ENCODE data around the gene CATSPERZ. TPM values are rescaled to one million over a fixed set of nuclear protein-coding genes. Genes with fewer than 3 reads are reported as not detected.
"Not testable (repeated sequence)": the region's sequence is repeated elsewhere in the genome, so short reads cannot be mapped to it uniquely, and the experiment has no call there.

Gene CATSPERZ
- polyA plus RNA-seq, 3 donors = 0.47 TPM; not detected in 2

DNA sequence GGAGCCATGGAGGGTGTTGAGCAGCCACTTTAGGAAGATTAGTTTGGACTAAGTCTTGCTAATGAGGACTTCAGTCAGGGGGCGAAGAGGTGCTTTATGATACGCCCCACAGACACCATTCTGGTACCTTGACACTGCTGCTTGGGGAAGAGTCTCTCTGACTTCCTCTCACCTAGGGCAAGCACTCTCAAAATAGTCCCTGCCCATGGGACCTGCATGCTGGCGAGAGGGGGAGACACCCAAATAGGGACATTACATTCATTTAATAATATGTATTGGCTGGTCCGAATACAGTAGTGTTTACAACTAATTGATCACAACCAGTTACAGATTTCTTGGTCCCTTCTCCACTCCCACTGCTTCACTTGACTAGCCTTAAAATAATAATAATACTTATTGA, 4.4 kb upstream of the CATSPERZ start:
- no peak for DNase-seq (ENCODE audit: extremely low read depth in 1 of 11, low read depth in 9 of 11, low spot score in 4 of 11)

DNA sequence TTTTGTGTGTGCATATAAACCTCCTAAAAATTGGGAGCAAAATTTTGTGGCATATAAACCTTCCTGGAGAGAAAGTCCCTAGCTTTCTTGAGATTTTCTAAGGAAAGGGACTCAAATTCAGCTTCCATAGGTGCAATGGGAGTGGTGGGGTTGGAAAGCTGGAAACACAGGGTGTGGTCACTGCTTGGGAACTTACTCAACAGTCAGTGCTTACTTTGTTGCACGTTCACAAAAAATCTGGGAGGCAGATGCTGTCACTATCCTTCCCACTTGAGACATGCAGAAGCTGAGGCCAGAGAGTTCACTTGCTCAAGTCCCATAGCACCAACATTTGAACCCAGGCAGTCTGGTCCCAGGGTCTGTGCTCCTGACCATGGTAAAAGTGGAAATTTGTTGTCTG, 3.9 kb upstream of the CATSPERZ start:
- no peak for DNase-seq (ENCODE audit: extremely low read depth in 1 of 11, low read depth in 9 of 11, low spot score in 4 of 11)

DNA sequence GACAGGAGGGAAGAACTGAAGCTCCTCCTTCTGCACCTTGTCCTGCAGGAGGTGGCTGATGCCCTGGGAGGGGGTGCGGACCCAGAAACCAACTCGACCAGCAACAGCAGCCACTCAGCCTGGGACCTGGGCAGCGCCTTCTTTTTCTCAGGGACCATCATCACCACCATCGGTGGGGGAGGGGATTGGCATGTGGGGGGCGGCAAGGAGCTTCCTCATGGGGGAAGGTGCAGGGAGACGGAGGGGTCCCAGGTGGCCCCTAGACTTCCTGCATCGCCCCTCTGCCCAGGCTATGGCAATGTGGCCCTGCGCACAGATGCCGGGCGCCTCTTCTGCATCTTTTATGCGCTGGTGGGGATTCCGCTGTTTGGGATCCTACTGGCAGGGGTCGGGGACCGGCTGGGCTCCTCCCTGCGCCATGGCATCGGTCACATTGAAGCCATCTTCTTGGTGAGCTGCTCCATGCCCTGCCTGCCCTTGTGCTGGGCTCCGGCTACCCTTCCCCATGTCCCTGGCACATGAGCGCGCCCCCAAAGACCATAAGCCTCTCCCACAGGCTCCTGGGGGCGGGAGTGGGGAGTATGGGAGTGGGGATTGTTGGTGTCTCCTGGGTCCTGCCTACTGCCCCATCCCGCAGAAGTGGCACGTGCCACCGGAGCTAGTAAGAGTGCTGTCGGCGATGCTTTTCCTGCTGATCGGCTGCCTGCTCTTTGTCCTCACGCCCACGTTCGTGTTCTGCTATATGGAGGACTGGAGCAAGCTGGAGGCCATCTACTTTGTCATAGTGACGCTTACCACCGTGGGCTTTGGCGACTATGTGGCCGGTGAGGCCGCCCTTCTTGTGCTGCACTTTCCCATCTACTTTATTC, 3.1 kb upstream of the CATSPERZ start:
- DNase-seq (ENCODE audit: extremely low read depth in 1 of 11, low read depth in 9 of 11, low spot score in 4 of 11) = no peak

DNA sequence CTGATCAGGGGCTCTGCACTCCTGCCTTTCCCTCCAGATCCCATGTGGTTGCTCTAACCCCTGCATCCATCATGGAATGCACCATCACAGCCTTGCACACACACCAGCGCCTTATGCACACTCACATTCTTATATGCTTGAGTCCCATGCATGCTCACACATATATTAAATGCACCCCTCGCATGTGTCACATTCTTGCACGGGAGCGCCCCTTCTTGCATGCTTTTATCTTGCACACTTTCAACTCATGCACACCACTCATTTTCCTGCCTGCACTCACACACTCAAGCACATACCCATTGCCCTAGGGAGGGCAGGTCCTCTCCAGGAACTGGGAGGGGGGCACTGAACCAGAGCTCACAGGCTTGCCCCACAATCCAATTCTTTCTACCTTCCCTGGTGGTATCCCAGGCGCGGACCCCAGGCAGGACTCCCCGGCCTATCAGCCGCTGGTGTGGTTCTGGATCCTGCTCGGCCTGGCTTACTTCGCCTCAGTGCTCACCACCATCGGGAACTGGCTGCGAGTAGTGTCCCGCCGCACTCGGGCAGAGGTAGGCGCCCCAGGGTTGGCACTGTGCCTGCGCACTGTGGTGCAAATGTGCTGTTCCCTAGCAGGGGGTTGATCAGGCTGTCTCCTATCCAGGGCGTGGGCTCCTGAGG, 2.3 kb upstream of the CATSPERZ start:
- DNase-seq (ENCODE audit: extremely low read depth in 1 of 11, low read depth in 9 of 11, low spot score in 4 of 11) = no peak

DNA sequence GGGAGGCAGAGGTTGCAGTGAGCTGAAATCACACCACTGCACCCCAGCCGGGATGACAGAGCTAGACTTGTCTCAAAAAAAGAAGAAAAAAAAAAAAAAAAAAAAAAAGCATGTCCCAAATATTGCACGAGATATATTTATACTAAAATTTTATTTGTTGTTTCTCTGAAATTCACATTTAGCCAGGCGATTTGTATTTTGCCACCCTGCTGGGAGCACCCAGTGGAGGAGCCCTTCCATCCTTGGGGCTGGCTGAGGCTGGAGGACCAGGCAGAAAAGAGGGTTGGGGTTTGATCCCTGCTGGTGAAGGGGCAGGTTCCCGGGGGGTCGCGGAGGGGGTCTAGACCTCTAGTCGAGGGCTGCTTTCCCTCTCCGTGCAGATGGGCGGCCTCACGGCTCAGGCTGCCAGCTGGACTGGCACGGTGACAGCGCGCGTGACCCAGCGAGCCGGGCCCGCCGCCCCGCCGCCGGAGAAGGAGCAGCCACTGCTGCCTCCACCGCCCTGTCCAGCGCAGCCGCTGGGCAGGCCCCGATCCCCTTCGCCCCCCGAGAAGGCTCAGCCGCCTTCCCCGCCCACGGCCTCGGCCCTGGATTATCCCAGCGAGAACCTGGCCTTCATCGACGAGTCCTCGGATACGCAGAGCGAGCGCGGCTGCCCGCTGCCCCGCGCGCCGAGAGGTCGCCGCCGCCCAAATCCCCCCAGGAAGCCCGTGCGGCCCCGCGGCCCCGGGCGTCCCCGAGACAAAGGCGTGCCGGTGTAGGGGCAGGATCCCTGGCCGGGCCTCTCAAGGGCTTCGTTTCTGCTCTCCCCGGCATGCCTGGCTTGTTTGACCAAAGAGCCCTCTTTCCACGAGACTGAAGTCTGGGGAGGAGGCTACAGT, 952 bp upstream of the CATSPERZ start:
- DNase-seq (ENCODE audit: extremely low read depth in 1 of 11, low read depth in 9 of 11, low spot score in 4 of 11) = no peak

DNA sequence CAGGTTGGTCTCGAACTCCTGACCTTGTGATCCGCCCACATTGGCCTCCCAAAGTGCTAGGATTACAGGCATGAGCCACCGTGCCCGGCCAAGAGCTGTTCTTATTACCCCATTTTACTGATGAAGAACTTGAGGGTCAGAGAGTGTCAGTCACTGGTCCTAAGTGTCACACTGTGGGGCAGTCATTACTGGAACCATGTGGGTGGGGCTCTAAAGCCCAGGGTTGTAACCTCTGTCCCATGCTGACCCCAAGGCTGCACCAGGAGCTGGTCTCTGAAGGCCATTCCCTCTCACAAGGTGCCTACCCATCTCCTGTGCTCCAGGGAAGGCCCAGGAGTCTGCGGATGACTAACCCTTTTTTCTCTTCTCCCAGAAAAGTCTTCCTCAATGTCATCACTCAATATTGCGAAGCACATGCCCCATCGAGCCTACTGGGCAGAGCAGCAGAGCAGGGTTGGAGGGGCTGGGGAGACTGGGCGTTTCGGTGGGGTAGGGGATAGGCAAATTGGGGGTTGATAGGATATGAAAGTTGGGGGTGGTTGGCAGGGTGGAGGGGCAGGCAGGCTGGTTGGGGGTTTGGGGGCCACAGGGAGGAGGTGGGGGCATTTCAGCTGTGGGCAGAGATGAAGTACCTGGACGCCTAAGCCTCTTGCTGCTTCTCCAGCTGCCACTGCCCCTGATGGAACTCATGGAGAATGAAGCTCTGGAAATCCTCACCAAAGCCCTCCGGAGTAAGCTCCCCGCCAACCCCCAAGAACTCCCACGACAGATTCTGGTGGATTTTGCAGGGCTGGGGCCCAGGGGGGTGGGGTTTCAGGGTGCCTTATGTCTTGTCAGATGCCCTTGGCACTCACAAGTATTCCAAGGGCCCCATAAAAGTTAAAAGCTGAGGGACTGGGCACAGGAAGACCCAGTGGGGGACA, 3.2 kb downstream of the CATSPERZ start:
- DNase-seq (ENCODE audit: extremely low read depth in 1 of 11, low read depth in 9 of 11, low spot score in 4 of 11) = no peak

DNA sequence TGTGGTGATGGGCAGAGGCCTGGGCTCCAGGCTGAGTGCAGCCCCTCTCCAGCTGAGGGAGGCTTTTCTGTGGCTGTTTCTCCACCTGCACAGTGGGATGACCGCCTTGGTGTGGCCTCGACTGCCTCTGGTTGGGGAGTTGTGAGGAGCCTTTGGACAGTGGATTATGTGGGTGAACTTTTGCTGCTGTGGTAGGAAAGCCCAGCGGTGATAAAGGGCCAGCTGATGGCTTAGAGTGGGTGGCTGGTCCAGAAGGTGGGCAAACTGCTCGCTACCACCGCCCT, 3.8 kb downstream of the CATSPERZ start:
- DNase-seq (ENCODE audit: extremely low read depth in 1 of 11, low read depth in 9 of 11, low spot score in 4 of 11) = no peak

DNA sequence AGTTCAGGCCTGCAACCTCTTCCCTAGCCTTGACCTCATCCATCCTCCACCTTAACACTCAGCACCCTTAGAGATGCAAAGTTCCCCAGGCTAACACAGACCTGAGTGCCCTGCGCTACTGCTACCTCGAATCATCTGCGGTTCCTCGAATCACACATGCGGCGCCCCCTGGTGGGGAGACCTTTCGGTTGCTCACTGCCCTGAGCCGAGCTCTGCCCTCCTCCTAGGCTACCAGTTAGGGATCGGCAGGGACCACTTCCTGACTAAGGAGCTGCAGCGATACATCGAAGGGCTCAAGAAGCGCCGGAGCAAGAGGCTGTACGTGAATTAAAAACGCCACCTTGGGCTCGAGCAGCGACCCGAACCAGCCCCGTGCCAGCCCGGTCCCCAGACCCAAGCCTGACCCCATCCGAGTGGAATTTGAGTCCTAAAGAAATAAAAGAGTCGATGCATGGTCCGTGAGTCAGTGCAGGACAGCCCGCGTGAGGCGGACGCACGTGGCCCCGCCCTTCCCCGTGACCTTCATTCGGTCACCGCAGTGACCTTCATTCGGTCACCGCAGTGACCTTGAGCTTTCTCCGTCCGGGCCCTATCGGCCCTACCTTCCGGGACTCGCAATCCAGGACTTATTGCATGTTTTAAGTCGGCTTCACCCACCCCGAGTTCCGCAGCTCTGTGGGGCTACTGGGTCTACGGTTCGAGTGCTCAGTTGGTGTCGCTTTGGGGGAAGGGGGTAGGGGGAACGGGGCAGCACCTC, 4.3 kb downstream of the CATSPERZ start:
- DNase-seq (ENCODE audit: extremely low read depth in 1 of 11, low read depth in 9 of 11, low spot score in 4 of 11) = peak in 9 of 11 donors; percentile 71 to 86 (median 82)

DNA sequence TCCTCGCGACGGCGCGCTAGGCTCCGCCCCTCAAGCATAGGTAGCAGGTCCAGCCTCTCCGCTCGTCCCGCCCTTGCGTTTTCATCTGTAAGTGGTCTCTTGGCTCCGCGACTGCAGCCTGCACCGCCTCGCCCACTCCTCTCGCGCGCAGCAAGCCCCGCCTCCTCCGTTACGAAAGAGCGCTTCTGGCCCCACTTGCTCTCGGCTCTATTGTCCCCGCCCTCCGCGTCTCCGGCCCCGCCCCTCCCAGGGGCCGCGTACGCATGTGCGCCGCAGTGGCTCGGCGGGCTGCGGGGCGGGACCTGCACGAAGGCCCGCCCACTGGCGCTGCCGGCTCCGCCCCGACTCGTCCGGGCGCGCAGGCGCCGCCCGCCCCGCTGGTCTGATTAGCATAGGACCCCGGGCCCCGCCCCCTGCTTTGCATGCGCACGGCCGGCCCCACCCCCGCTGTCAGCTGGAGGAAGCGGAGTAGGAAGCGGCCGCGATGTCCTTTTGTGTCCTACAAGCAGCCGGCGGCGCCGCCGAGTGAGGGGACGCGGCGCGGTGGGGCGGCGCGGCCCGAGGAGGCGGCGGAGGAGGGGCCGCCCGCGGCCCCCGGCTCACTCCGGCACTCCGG, 5.0 kb downstream of the CATSPERZ start, which contains the start of gene ESRRA:
Gene ESRRA, plus strand, starts transcription at position 450 of the 616 bp plus-strand sequence. CDS start 1,656 bp downstream, outside the sequence.
- peak; percentile 91 to 99 (median 96) for DNase-seq (ENCODE audit: extremely low read depth in 1 of 11, low read depth in 9 of 11, low spot score in 4 of 11)

DNA sequence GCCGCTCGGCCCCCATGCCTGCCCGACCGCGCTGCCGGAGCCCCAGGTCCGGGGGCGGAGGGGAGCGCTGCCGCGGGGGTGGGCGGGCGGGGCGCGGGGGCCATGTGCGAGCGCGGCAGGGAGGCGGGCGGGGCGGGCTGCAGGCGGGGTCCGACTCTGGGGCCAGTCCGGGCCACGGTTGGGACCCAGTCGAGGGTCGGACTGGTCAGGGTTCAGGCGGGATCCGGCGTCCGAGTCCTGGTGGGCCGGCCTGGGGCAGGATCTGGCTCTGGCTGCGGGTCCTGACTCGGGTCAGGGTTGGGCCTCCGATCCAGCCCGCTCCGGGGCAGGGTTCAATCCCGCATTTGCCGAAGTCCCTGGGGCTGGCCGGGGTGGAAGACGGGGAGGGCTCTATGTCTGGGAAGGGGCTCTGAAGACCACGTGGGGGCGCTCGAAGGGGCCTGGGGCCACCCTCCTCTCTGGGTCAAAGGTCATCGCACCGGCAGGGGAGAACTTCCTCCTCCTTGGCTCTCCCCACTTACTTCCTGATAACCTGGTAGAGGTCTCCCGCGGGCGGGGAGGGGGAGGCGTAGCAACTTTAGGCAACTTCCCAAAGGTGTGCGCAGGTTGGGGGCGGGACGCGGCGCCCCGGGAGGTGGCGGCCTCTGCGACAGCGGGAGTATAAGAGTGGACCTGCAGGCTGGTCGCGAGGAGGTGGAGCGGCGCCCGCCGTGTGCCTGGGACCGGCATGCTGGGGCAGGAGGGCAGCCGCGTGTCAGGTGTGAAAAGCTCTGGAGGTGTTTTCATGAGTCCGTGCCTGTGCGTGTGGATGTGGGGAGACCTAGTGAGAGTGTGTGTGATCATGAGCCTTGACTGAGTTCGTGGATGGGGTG, 5.8 kb downstream of the CATSPERZ start:
- DNase-seq (ENCODE audit: extremely low read depth in 1 of 11, low read depth in 9 of 11, low spot score in 4 of 11) = no peak

DNA sequence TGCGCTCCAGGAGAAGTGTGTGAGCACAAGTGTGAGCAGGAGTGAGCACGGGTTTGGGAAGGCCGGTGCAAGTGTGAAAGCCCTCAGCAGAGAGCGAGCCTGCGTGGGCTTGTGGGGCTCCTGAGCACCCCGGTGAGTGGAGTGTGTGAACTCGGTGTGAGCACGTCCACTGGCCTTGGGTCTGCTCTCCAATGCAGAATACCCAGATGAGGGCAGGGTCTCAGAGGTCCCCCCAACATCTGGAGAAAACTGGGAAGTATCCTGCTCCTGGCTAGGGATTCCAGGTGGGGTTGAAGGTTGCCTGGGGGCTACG, 6.4 kb downstream of the CATSPERZ start:
- DNase-seq (ENCODE audit: extremely low read depth in 1 of 11, low read depth in 9 of 11, low spot score in 4 of 11) = no peak

DNA sequence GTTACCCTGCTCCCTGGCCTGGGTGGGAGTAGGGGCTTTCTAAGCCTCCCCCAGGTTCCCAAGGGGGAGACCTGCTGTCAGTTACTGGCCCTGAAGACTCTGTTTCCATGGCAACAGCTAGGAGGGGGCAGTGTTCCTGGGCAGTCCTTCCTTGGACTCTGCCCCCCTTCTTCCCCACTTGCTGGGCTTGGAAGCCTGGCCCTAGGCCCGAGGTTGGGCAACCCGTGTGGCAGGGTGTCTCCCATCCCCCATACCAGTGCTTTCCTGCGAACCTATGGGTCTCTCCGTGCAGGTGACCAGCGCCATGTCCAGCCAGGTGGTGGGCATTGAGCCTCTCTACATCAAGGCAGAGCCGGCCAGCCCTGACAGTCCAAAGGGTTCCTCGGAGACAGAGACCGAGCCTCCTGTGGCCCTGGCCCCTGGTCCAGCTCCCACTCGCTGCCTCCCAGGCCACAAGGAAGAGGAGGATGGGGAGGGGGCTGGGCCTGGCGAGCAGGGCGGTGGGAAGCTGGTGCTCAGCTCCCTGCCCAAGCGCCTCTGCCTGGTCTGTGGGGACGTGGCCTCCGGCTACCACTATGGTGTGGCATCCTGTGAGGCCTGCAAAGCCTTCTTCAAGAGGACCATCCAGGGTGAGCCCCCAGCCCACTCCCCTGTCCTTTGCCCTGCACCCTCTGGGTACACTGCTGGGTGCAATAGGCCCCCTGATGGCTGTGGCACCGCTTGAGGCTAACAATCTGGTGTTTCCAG, 6.9 kb downstream of the CATSPERZ start:
- DNase-seq (ENCODE audit: extremely low read depth in 1 of 11, low read depth in 9 of 11, low spot score in 4 of 11) = no peak

DNA sequence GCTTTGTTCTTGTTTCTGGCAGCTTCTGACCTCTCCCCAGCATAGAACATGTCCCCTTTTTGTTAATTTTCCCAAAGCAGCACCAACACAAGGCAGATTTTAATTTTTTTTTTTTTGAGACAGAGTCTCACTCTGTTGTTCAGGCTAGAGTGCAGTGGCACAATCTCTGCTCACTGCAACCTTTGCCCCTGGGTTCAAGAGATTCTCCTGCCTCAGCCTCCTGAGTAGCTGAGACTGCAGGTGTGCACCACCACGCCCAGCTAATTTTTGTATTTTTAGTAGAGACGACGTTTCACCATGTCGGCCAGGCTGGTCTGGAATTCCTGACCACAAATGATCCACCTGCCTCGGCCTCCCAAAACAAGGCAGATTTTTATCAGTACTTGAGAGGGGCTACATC, 7.6 kb downstream of the CATSPERZ start:
- not testable (repeated sequence) for DNase-seq (ENCODE audit: extremely low read depth in 1 of 11, low read depth in 9 of 11, low spot score in 4 of 11)

DNA sequence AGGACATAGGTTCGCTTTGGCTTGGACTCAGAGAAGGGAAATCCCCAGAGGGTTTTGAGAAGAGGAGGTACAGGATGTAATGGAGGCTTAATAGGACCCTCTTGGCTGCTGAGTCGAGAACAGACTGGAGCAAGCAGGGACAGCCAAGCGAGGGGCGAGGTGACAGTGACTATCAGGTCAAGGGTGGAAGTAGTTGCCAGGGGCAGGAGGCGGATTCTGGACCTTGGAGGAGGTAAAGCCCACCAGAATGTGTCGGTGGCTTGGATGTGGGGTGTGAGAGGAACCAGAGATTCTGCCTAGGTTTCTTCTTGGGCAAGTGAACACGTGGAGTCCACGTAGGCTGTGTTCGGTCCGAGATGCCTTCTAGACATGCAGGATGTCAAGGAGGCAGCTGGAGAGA, 12.8 kb downstream of the CATSPERZ start:
- DNase-seq (ENCODE audit: extremely low read depth in 1 of 11, low read depth in 9 of 11, low spot score in 4 of 11) = no peak

DNA sequence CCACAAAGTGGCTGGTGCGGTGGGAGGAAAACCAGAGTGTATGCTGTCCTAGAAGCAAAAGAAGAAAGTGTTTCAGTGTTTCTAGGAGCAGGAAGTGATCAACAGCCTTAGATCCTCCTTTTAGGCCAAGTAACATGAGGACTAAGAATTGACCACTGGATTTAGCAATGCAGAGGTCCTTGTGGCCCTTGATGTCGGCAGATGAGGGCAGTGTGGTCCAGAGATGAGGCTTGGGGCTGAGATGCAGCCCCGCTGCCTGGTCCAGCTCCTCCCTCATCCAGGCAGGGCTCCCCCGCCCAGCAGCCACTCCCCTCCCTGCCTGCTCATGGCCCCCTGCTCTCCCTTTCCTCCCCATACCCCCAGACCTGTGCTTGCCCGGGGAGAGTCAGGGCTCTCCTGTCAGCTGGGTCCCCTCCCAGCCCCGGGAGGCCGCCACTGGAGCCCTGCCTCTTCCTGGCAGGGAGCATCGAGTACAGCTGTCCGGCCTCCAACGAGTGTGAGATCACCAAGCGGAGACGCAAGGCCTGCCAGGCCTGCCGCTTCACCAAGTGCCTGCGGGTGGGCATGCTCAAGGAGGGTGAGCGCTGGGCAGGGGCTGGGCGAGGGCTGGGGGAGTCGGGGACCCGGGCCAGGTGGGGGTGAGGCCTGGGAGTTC, 13.5 kb downstream of the CATSPERZ start:
- DNase-seq (ENCODE audit: extremely low read depth in 1 of 11, low read depth in 9 of 11, low spot score in 4 of 11) = no peak
